IPS DF 6.9 (cell line): ENCODE data around the gene EXD1.
"Not testable (repeated sequence)": the region's sequence is repeated elsewhere in the genome, so short reads cannot be mapped to it uniquely, and the experiment has no call there.

Source experiments
- DNase-seq: peaks from one replicate; pipeline ENCODE4 v3.0.0-alpha.2; 2013; ENCODE audit warnings: low read depth, low spot score
- H3K27ac ChIP-seq: one replicate; pipeline ENCODE4 v1.5.1; 2013; ENCODE audit warnings: low read length, control low read depth
- H3K27me3 ChIP-seq: 2 replicates; pipeline ENCODE4 v1.6.1; 2013; ENCODE audit warnings: mild to moderate bottlenecking, low read length; ENCODE audit not compliant: control insufficient read depth, insufficient read depth
- H3K36me3 ChIP-seq: 2 replicates; pipeline ENCODE4 v1.6.1; 2013; ENCODE audit warnings: low read length; ENCODE audit not compliant: control insufficient read depth, insufficient read depth
- H3K4me1 ChIP-seq: 2 replicates; pipeline ENCODE4 v1.6.1; 2013; ENCODE audit warnings: low read length; ENCODE audit not compliant: control insufficient read depth, insufficient read depth
- H3K4me3 ChIP-seq: 2 replicates; pipeline ENCODE4 v1.5.1; 2013; ENCODE audit warnings: mild to moderate bottlenecking, low read length
- H3K9me3 ChIP-seq: 2 replicates; pipeline ENCODE4 v1.6.1; 2013; ENCODE audit warnings: low read length, inconsistent platforms; ENCODE audit not compliant: control insufficient read depth, insufficient read depth
- WGBS: extraction: QIAGEN DNeasy Blood & Tissue Kit; methylation state at CpG from one replicate; pipeline ENCODE4 v1.1.7; 2013; ENCODE audit warnings: mixed read lengths, missing lambda C conversion rate; ENCODE audit not compliant: insufficient read length, insufficient coverage; 5-methylcytosine and 5-hydroxymethylcytosine counted together

EXD1 gene

DNA sequence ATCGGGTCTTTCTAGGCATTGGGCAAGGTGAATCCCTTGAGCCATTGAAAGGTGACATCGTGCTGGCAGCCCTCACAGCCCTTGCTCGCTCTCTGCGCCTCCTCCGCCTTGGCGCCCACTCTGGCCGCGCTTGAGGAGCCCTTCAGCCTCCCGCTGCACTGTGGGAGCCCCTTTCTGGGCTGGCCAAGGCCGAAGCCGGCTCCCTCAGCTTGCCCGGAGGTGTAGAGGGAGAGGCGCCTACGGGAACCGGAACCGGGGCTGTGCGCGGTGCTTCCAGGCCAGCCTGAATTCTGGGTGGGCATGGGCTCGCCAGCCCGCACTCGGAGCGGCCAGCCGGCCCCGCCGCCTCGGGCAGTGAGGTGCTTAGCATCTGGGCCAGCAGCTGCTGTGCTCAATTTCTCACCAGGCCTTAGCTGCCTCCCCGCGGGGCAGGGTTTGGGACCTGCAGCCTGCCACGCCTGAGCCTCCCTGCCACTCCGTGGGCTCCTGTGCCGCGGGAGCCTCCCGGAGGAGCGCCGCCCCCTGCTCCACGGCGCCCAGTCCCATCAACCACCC, 79.0 kb downstream of the EXD1 start:
- no peaks in the 10 kb centered on the region for H3K36me3 ChIP-seq
- no peak overlapping the region for H3K27ac ChIP-seq
- H3K4me1 ChIP-seq, result no peaks in the 10 kb centered on the region
- H3K27me3 ChIP-seq, result no peaks in the 10 kb centered on the region
- WGBS, result no CpG with 5 or more reads among the region's 37 CpGs
- no peak for DNase-seq
- no peak overlapping the region for H3K4me3 ChIP-seq
- H3K9me3 ChIP-seq, result no peaks in the 10 kb centered on the region

GRCh38 chr15:41150279-41150678, 80.3 kb downstream of the EXD1 start:
- no peaks in the 10 kb centered on the region for H3K36me3 ChIP-seq
- H3K4me1 ChIP-seq, result no peaks in the 10 kb centered on the region
- H3K27me3 ChIP-seq, result no peaks in the 10 kb centered on the region
- H3K4me3 ChIP-seq, result no peak overlapping the region
- no peaks in the 10 kb centered on the region for H3K9me3 ChIP-seq
- no CpG with 5 or more reads among the region's 4 CpGs for WGBS
- H3K27ac ChIP-seq, result no peak overlapping the region
- no peak for DNase-seq

DNA sequence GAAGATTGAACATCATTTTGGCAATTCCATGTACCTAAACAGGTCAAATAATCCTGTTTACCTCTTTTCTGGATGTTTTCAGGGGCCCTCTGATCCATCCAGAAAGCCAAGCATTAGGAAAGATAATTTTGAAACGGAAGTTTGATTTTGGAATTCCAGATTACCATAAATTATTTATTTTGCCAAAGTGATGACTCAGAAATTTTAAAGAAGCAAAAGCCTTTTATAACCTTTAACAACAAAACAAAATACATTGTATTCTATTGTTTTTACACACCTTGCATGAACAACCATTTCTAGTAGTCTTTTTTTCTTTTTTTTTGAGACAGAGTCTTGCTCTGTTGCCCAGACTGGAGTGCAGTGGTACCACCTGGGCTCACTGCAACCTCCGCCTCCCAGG, 82.5 kb downstream of the EXD1 start:
- no peak overlapping the region for H3K4me3 ChIP-seq
- DNase-seq, result no peak
- no peaks in the 10 kb centered on the region for H3K4me1 ChIP-seq
- H3K36me3 ChIP-seq, result no peaks in the 10 kb centered on the region
- no peaks in the 10 kb centered on the region for H3K27me3 ChIP-seq
- no peaks in the 10 kb centered on the region for H3K9me3 ChIP-seq
- no peak overlapping the region for H3K27ac ChIP-seq
- WGBS, result no CpG with 5 or more reads among the region's 2 CpGs

- no peak overlapping the region for H3K4me3 ChIP-seq
- WGBS, result no CpG with 5 or more reads among the region's 5 CpGs
- no peaks in the 10 kb centered on the region for H3K27me3 ChIP-seq
- no peaks in the 10 kb centered on the region for H3K36me3 ChIP-seq
- no peaks in the 10 kb centered on the region for H3K4me1 ChIP-seq
- H3K27ac ChIP-seq, result no peak overlapping the region
- DNase-seq, result no peak
- no peaks in the 10 kb centered on the region for H3K9me3 ChIP-seq
Measured at GRCh38 chr15:41139619-41140018, 90.9 kb downstream of the EXD1 start.

DNA sequence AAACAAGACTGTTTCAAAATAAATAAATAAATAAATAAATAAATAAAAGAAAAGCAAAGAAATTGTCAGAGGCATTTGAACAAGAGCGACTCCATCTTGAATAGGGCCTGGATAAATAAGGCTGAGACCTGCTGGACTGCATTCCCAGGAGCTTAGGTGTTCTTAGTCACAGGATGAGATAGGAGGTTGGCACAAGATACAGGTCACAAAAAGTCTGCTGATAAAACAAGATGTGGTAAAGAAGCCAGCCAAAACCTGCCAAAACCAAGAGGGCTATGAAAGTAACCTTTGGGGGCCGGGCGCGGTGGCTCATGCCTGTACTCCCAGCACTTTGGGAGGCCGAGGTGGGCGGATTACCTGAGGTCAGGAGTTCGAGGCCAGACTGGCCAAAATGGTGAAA, 91.4 kb downstream of the EXD1 start:
- H3K4me3 ChIP-seq, H3K4me1 ChIP-seq, H3K27ac ChIP-seq, H3K27me3 ChIP-seq, H3K9me3 ChIP-seq, DNase-seq, H3K36me3 ChIP-seq: not testable (repeated sequence)
- WGBS, result no CpG with 5 or more reads among the region's 7 CpGs

GRCh38 chr15:41135580-41135979, 95.0 kb downstream of the EXD1 start:
- not testable (repeated sequence) for H3K4me1 ChIP-seq, H3K27me3 ChIP-seq, H3K27ac ChIP-seq, H3K9me3 ChIP-seq, DNase-seq, H3K4me3 ChIP-seq, H3K36me3 ChIP-seq
- no CpG with 5 or more reads among the region's 6 CpGs for WGBS

DNA sequence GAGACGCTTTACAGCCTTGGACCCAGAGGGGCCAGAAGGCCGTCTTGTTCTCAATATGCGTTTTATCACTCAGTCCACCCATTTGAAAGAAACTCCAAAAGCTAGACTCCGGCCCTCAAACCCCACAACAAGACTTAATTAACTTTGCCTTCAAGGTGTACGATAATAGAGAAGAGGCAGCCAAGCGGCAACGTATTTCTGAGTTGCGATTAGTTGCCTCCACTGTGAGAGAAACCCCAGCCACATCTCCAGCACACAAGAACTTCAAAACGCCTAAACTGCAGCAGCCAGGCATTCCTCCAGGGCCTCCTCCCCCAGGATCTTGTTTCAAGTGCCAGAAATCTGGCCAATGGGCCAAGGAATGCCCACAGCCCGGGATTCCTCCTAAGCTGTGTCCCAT, 97.1 kb downstream of the EXD1 start:
- DNase-seq, result no peak
- no peaks in the 10 kb centered on the region for H3K4me1 ChIP-seq

More for the DNA sequence above, 97.1 kb downstream of the EXD1 start:
- Histone ChIP-seq H3K27ac (no peak overlapping the region), H3K4me3 (no peak overlapping the region), H3K36me3 (no peaks in the 10 kb centered on the region), H3K9me3 (no peaks in the 10 kb centered on the region), H3K27me3 (no peaks in the 10 kb centered on the region)
- no CpG with 5 or more reads among the region's 10 CpGs for WGBS
